Posterior cingulate gyrus (tissue), 11 donors: Measurements from ENCODE around the gene PLA2G4A.
A peak's percentile ranks its signal among the peaks of the same experiment; 100 is the strongest.

Experiments used
- DNase-seq, 10 donors: peaks; one replicate each; pipeline versions ENCODE4 v3.0.0 to v3.0.0-alpha.2; 2020 to 2021; ENCODE audit warnings: mixed read lengths in 3 of 10
- intact Hi-C: fragments of 100-400 bp; cut with DNase I; formaldehyde crosslinking; loops from one replicate; pipeline ENCODE4 v1.15.1; 2023

Gene PLA2G4A

GRCh38 chr1:186829686-186830587 lies 1.2 kb downstream of the PLA2G4A start:
- peak in 2 of 10 donors; percentile 18 to 33 for DNase-seq
- intact Hi-C loops, result no loop called here

- no peak for DNase-seq
- intact Hi-C loops, result no loop called here
These were observed 2.4 kb downstream of the PLA2G4A start for GRCh38 chr1:186831168-186831567.

- intact Hi-C loops, result no loop called here
- DNase-seq, result no peak
These were observed 5.7 kb downstream of the PLA2G4A start for GRCh38 chr1:186834399-186834958.

- intact Hi-C loops, result no loop called here
- DNase-seq, result no peak
These were observed 6.7 kb downstream of the PLA2G4A start for GRCh38 chr1:186835448-186835847.

GRCh38 chr1:186837806-186838205 lies 9.1 kb downstream of the PLA2G4A start:
- intact Hi-C loops, result no loop called here
- DNase-seq, result no peak

- intact Hi-C loops, result no loop called here
- DNase-seq, result no peak
These were observed 9.8 kb downstream of the PLA2G4A start for GRCh38 chr1:186838380-186839040.

- no peak for DNase-seq
- intact Hi-C loops, result no loop called here
These were observed 10.3 kb downstream of the PLA2G4A start for GRCh38 chr1:186839041-186839400.

GRCh38 chr1:186841599-186841998 lies 12.8 kb downstream of the PLA2G4A start:
- DNase-seq, result no peak
- intact Hi-C loops, result no loop called here

- intact Hi-C loops, result no loop called here
These were observed 13.8 kb downstream of the PLA2G4A start for GRCh38 chr1:186842547-186842946.

GRCh38 chr1:186843226-186843625 lies 14.5 kb downstream of the PLA2G4A start:
- intact Hi-C loops, result no loop called here
- DNase-seq, result no peak

More at GRCh38 chr1:186842547-186842946, 13.8 kb downstream of the PLA2G4A start:
- no peak for DNase-seq

GRCh38 chr1:186843931-186844330 lies 15.2 kb downstream of the PLA2G4A start:
- DNase-seq, result no peak

GRCh38 chr1:186845576-186846210 lies 16.9 kb downstream of the PLA2G4A start:
- no peak for DNase-seq
- intact Hi-C loops, result no loop called here

More at GRCh38 chr1:186843931-186844330, 15.2 kb downstream of the PLA2G4A start:
- intact Hi-C loops, result no loop called here

GRCh38 chr1:186848509-186849130 lies 19.9 kb downstream of the PLA2G4A start:
- no peak for DNase-seq
- intact Hi-C loops, result no loop called here

- intact Hi-C loops, result no loop called here
- no peak for DNase-seq
These were observed 20.5 kb downstream of the PLA2G4A start for GRCh38 chr1:186849271-186849671.

GRCh38 chr1:186849826-186850225 lies 21.1 kb downstream of the PLA2G4A start:
- no peak for DNase-seq
- intact Hi-C loops, result no loop called here

GRCh38 chr1:186854102-186854501 lies 25.4 kb downstream of the PLA2G4A start:
- intact Hi-C loops, result no loop called here
- DNase-seq, result no peak

GRCh38 chr1:186858923-186859322 lies 30.2 kb downstream of the PLA2G4A start:
- DNase-seq, result peak in 7 of 10 donors; percentile 10 to 88 (median 31)
- intact Hi-C loops, result no loop called here

- intact Hi-C loops, result no loop called here
- no peak for DNase-seq
These were observed 31.2 kb downstream of the PLA2G4A start for GRCh38 chr1:186859995-186860394.

GRCh38 chr1:186864296-186864695 lies 35.5 kb downstream of the PLA2G4A start:
- no peak for DNase-seq
- intact Hi-C loops, result no loop called here

- DNase-seq, result no peak
- intact Hi-C loops, result no loop called here
These were observed 36.5 kb downstream of the PLA2G4A start for GRCh38 chr1:186865253-186865652.

GRCh38 chr1:186865857-186866256 lies 37.1 kb downstream of the PLA2G4A start:
- DNase-seq, result no peak
- intact Hi-C loops, result no loop called here
